DMS114 treated with DMSO at 0.1 percent for 48 hours (cell line): ENCODE measurements around the gene ATG7.

Source experiments
- DNase-seq: peaks from one replicate; lab custom pipeline; 2025; ENCODE audit not compliant: unreplicated experiment; lab: John Stamatoyannopoulos, UW

ATG7 gene

GRCh38 chr3:11290743-11291680, 18.8 kb downstream of the ATG7 start:
- no peak for DNase-seq

GRCh38 chr3:11291808-11292207, 19.6 kb downstream of the ATG7 start:
- no peak for DNase-seq

- DNase-seq, result no peak
These were observed 24.9 kb downstream of the ATG7 start for GRCh38 chr3:11297126-11297525.

- DNase-seq, result no peak
These were observed 28.8 kb downstream of the ATG7 start for GRCh38 chr3:11300970-11301369.

- DNase-seq, result no peak
These were observed 30.2 kb downstream of the ATG7 start for GRCh38 chr3:11302444-11302843.

- DNase-seq, result no peak
These were observed 32.0 kb downstream of the ATG7 start for GRCh38 chr3:11304175-11304574.

GRCh38 chr3:11305509-11305908, 33.3 kb downstream of the ATG7 start:
- DNase-seq, result no peak

- no peak for DNase-seq
These were observed 34.8 kb downstream of the ATG7 start for GRCh38 chr3:11306817-11307589.

GRCh38 chr3:11307830-11308432, 35.7 kb downstream of the ATG7 start:
- DNase-seq, result no peak

- no peak for DNase-seq
These were observed 38.1 kb downstream of the ATG7 start for GRCh38 chr3:11310258-11310657.

GRCh38 chr3:11312166-11312565, 40.0 kb downstream of the ATG7 start:
- no peak for DNase-seq

GRCh38 chr3:11317300-11317699, 45.1 kb downstream of the ATG7 start:
- no peak for DNase-seq

GRCh38 chr3:11322931-11323330, 50.7 kb downstream of the ATG7 start:
- no peak for DNase-seq

GRCh38 chr3:11323813-11324212, 51.6 kb downstream of the ATG7 start:
- DNase-seq, result no peak

- DNase-seq, result no peak
These were observed 55.4 kb downstream of the ATG7 start for GRCh38 chr3:11327619-11328018.

GRCh38 chr3:11328196-11328945, 56.2 kb downstream of the ATG7 start:
- DNase-seq, result no peak

- DNase-seq, result no peak
These were observed 57.6 kb downstream of the ATG7 start for GRCh38 chr3:11329777-11330176.

GRCh38 chr3:11331101-11331500, 58.9 kb downstream of the ATG7 start:
- no peak for DNase-seq

- DNase-seq, result peak; percentile 53
These were observed 62.9 kb downstream of the ATG7 start for GRCh38 chr3:11335056-11335608.

GRCh38 chr3:11339541-11339940, 67.3 kb downstream of the ATG7 start:
- DNase-seq, result no peak

GRCh38 chr3:11346416-11346815, 74.2 kb downstream of the ATG7 start:
- DNase-seq, result no peak
